Measurements from ENCODE around the gene MRPL47. TPM values are rescaled to one million over a fixed set of nuclear protein-coding genes. Genes with fewer than 3 reads are reported as not detected.
A peak's percentile ranks its signal among the peaks of the same experiment; 100 is the strongest.

Gene MRPL47
- polyA plus RNA-seq, 1 experiment = 23.2 TPM

DNA sequence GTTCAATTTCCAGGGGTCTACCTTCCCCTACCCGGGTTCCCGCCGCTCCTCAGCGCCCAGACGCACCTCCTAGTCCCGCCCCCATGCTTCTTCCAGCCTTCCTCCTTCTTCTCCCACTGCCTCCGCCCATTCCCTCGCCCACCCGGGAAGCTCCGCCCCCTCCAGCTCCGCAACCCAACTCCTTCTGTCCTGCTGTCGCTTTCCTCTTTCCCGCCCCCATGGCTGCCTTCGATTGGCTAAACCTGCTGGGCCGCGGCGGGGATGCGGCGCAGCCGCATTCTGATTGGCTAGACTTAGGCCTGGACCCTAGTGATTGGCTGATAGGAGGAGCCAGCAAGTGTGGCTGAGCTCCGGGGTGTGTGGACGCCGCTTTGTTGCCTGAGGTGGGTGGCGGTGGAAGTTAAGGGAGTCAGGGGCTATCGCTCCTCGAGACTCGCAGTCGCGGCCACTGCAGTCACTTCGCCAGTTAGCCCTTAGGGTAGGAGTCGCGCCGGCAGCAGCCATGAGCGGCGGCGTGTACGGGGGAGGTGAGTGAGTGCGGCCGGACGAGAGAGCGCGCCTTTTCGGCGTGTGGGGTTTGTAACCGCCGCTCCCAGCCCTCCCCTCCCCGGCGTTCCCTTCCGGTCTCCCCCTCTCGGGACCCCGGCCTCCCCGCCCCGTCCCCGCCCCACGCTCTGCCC, 41.7 kb downstream of the MRPL47 start, which contains the start of gene ACTL6A:
Gene ACTL6A (plus strand): TSS at position 336 of the 680 bp plus-strand sequence. CDS start 167 bp downstream, at position 503.
- POLR2A ChIA-PET = interaction anchor here (0.8 kb wide), 1 partner anchor 216 kb away, joined by 3 read pairs; no protein-coding TSS in a partner anchor
- peak; percentile 99 for DNase-seq (ENCODE audit: low read depth)
- TF ChIP-seq, protein P1, sequence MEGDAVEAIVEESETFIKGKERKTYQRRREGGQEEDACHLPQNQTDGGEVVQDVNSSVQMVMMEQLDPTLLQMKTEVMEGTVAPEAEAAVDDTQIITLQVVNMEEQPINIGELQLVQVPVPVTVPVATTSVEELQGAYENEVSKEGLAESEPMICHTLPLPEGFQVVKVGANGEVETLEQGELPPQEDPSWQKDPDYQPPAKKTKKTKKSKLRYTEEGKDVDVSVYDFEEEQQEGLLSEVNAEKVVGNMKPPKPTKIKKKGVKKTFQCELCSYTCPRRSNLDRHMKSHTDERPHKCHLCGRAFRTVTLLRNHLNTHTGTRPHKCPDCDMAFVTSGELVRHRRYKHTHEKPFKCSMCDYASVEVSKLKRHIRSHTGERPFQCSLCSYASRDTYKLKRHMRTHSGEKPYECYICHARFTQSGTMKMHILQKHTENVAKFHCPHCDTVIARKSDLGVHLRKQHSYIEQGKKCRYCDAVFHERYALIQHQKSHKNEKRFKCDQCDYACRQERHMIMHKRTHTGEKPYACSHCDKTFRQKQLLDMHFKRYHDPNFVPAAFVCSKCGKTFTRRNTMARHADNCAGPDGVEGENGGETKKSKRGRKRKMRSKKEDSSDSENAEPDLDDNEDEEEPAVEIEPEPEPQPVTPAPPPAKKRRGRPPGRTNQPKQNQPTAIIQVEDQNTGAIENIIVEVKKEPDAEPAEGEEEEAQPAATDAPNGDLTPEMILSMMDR (IDR thresholded peaks at IDR 0.05; ENCODE audit: insufficient read depth, low read depth, low read length) = no peak
- H3K36me3 ChIP-seq (ENCODE audit: control insufficient read depth, insufficient read depth, low read length) = no peaks in the 10 kb centered on the region
- CTCF ChIA-PET = interaction anchor here (1.0 to 1.2 kb wide), 2 partner anchors 22 to 151 kb away, joined by 3 read pairs; no protein-coding TSS in a partner anchor
- H3K4me3 ChIP-seq (ENCODE audit: low read depth, low read length) = peak within 1 kb of the TSS; percentile 93
- no peaks in the 10 kb centered on the region for H3K27me3 ChIP-seq (ENCODE audit: control insufficient read depth, insufficient read depth, low read length)

DNA sequence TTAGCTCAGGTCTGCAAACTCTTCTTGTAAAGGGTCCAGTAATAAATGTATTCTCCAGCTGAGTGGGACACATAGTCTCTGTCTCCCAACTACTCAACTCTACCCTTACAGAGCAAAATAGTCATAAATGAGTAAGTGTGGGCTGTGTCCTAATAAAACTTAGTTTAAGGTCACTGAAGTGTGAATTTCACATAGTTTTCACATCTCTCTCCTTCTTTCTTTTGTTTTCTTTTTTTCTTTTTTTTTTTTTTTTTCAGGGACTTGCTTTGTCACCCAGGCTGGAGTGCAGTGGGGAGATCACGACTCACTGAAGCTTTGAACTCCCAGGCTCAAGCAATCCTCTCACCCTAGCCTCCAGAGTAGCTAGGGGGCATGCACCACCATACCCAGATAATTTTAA, 43.6 kb downstream of the MRPL47 start:
- CTCF ChIA-PET = interaction anchor here (0.9 to 2.3 kb wide), 3 partner anchors 9 to 239 kb away, joined by 3 to 10 read pairs (median 3); no protein-coding TSS in a partner anchor
- TF ChIP-seq, protein P1 (IDR thresholded peaks at IDR 0.05; ENCODE audit: insufficient read depth, low read depth, low read length) = no peak
- Histone ChIP-seq H3K4me3 (ENCODE audit: low read depth, low read length) (no peak overlapping the region), H3K36me3 (ENCODE audit: control insufficient read depth, insufficient read depth, low read length) (no peaks in the 10 kb centered on the region), H3K27me3 (ENCODE audit: control insufficient read depth, insufficient read depth, low read length) (no peaks in the 10 kb centered on the region)
- no peak for DNase-seq (ENCODE audit: low read depth)
- POLR2A ChIA-PET = interaction anchor here (0.6 kb wide), 1 partner anchor 376 kb away, joined by 3 read pairs; no protein-coding TSS in a partner anchor

DNA sequence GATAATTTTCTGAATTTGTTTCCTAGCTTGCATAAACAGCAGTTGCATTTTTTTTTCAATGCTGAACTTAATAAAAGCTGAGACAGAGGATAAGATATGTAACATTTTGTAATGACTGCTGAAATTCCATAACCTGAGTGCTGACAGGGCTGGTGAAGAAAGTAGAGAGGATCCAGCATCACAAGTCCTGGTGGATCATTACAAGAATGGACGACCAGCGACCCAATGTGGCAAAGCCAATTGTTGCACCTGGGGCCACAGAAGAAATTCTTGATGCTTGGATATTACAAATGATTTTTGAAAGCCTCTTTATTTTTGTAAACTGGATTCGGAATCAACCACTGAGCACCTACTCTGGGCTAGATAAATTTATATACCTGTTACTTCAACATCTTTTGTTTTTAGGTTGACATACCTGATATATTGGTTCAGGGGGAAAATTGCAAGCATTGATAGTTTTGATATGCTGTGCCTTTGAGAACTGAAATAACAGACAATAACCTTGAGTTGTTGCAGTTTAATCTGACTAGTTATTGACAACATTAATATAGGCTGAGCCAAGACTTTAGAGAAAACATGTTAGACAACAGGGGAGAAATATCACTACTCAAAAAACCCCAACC, 45.6 kb downstream of the MRPL47 start:
- ChIA-PET CTCF (interaction anchor here (0.7 to 2.0 kb wide), 6 partner anchors 25 to 237 kb away, joined by 3 to 11 read pairs (median 6); no protein-coding TSS in a partner anchor), POLR2A (no interaction called here)
- DNase-seq (ENCODE audit: low read depth) = no peak
- no peaks in the 10 kb centered on the region for H3K27me3 ChIP-seq (ENCODE audit: control insufficient read depth, insufficient read depth, low read length)
- H3K4me3 ChIP-seq (ENCODE audit: low read depth, low read length) = no peak overlapping the region
- no peaks in the 10 kb centered on the region for H3K36me3 ChIP-seq (ENCODE audit: control insufficient read depth, insufficient read depth, low read length)
- TF ChIP-seq, protein P1 (IDR thresholded peaks at IDR 0.05; ENCODE audit: insufficient read depth, low read depth, low read length) = peak; percentile 82

DNA sequence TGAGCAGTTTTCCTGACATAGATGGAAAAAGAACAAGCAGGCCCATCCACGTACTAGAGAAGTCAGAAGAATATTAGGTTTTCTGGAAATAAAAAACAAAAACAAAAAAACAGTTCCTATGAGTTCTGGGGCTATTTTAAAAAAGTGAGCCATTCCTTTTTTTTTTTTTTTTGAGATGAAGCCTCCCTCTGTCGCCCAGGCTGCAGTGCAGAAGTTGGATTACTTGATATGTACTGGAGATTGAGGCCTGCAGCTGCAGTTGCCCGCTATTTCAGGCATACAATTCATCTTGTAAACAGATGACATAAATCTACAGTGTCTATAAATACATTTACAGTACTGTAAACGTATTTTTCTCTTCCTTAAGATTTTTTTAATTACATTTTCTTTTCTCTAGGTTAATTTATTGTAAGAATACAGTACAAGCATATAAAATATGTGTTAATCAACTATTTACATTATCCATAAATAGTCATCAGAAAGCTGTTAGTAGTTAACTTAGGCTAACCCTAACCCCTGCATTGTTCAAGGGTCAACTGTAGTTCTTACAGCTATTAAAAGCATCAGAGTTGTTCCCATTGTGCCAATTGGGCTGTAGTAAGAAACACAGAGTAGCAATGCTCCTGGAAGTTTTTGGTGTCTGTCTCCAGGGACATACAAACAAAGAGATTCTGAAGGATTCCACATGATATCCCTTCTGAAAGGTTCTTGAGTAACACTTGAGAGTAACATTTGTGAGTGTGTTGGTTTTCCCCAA, 52.9 kb downstream of the MRPL47 start:
- POLR2A ChIA-PET = interaction anchor here (0.6 kb wide), 1 partner anchor 46 kb away, joined by 5 read pairs; no protein-coding TSS in a partner anchor
- Histone ChIP-seq H3K36me3 (ENCODE audit: control insufficient read depth, insufficient read depth, low read length) (no peaks in the 10 kb centered on the region), H3K4me3 (ENCODE audit: low read depth, low read length) (no peak overlapping the region), H3K27me3 (ENCODE audit: control insufficient read depth, insufficient read depth, low read length) (no peaks in the 10 kb centered on the region)
- CTCF ChIA-PET = interaction anchor here (1.3 kb wide), 1 partner anchor 9 kb away, joined by 3 read pairs; no protein-coding TSS in a partner anchor
- no peak for DNase-seq (ENCODE audit: low read depth)
- TF ChIP-seq, protein P1 (IDR thresholded peaks at IDR 0.05; ENCODE audit: insufficient read depth, low read depth, low read length) = no peak
